ENCODE measurements around the gene PSMD13.

The PSMD13 gene

GRCh38 chr11:225734-226453, 10.9 kb upstream of the PSMD13 start:
- TF ChIP-seq CTCF (conservative IDR thresholded peaks at IDR 0.05): no peak
- H3K27ac ChIP-seq: no peak overlapping the region

- no peak for TF ChIP-seq CTCF (conservative IDR thresholded peaks at IDR 0.05)
- H3K27ac ChIP-seq: no peak overlapping the region
Measured at GRCh38 chr11:227824-228379, 8.9 kb upstream of the PSMD13 start.

- no peak overlapping the region for H3K27ac ChIP-seq
- TF ChIP-seq CTCF (conservative IDR thresholded peaks at IDR 0.05): no peak
Measured at GRCh38 chr11:230431-230830, 6.3 kb upstream of the PSMD13 start.

- H3K27ac ChIP-seq: no peak overlapping the region
- TF ChIP-seq CTCF (conservative IDR thresholded peaks at IDR 0.05): no peak
Measured at GRCh38 chr11:232783-233565, 3.8 kb upstream of the PSMD13 start.

GRCh38 chr11:235180-235579, 1.6 kb upstream of the PSMD13 start:
- peak overlapping the region; percentile 89 for H3K27ac ChIP-seq
- no peak for TF ChIP-seq CTCF (conservative IDR thresholded peaks at IDR 0.05)

- peak overlapping the region; percentile 89 for H3K27ac ChIP-seq
- TF ChIP-seq CTCF (conservative IDR thresholded peaks at IDR 0.05): no peak
Measured at GRCh38 chr11:235609-235996, 1.2 kb upstream of the PSMD13 start.

GRCh38 chr11:235997-236773, 591 bp upstream of the PSMD13 start, which contains the start of gene SIRT3:
Gene SIRT3 (minus strand): TSS chr11:236342. CDS start chr11:236328, 14 bp downstream.
- no peak for TF ChIP-seq CTCF (conservative IDR thresholded peaks at IDR 0.05)
- H3K27ac ChIP-seq: peak within 1 kb of the TSS; percentile 89

GRCh38 chr11:238346-238745, 1.6 kb downstream of the PSMD13 start:
- peak overlapping the region; percentile 85 for H3K27ac ChIP-seq

All from VCaP (cell line).